Epithelial cell of alveolus of lung (primary cell): ENCODE measurements around the gene RIPK1. TPM values are rescaled to one million over a fixed set of nuclear protein-coding genes. Genes with fewer than 3 reads are reported as not detected.

Experiments
- total RNA-seq: library from RNA; depleted of rRNA; stranded (reverse); fragments of >200 nt; gene quantifications from 2 replicates; pipeline ENCODE4 v1.2.1, GENCODE V29; 2015

The RIPK1 gene
- 13.4 and 14.5 TPM in 2 replicates for total RNA-seq

GRCh38 chr6:3068329-3069214, at the start of gene RIPK1:
RIPK1 (plus strand) TSS chr6:3068494; CDS start chr6:3076824, 8,330 bp downstream.

GRCh38 chr6:3118353-3119039, 50.2 kb downstream of the RIPK1 start, which contains the start of gene BPHL:
BPHL (plus strand) TSS chr6:3118711; CDS start chr6:3118741, 30 bp downstream.

GRCh38 chr6:3157131-3157933, 89.0 kb downstream of the RIPK1 start, which contains the start of gene TUBB2A:
TUBB2A (minus strand) TSS chr6:3157544; CDS start chr6:3157463, 81 bp downstream.

Other genes with a start within 250 kb of the RIPK1 start
- gene SERPINB1, start 226.6 kb upstream of the RIPK1 start, total RNA-seq, result 16.7 and 22.2 TPM in 2 replicates
- 14.4 and 16.5 TPM in 2 replicates for gene SERPINB9, start 165.2 kb upstream of the RIPK1 start, total RNA-seq
- gene SERPINB6, start 96.9 kb upstream of the RIPK1 start, total RNA-seq, result 119 and 137 TPM in 2 replicates
- gene NQO2, start 68.6 kb upstream of the RIPK1 start, total RNA-seq, result 22.6 and 27.6 TPM in 2 replicates
- gene BPHL, start 50.2 kb downstream of the RIPK1 start, total RNA-seq, result 17.2 and 20.9 TPM in 2 replicates
- 38.0 and 160 TPM in 2 replicates for gene TUBB2A, start 89.0 kb downstream of the RIPK1 start, total RNA-seq
- 2.3 and 19.0 TPM in 2 replicates for gene TUBB2B, start 159.2 kb downstream of the RIPK1 start, total RNA-seq
- 14.4 and 24.5 TPM in 2 replicates for gene PSMG4, start 190.5 kb downstream of the RIPK1 start, total RNA-seq